IPS-20b (cell line): ENCODE measurements around the gene SENP1.

Experiments used
- H3K27ac ChIP-seq: one replicate; pipeline ENCODE4 v1.5.1; 2013; ENCODE audit warnings: low read length
- H3K27me3 ChIP-seq: 2 replicates; pipeline ENCODE4 v1.6.1; 2013; ENCODE audit warnings: mild to moderate bottlenecking, low read length, inconsistent platforms; ENCODE audit not compliant: insufficient read depth
- H3K36me3 ChIP-seq: 2 replicates; pipeline ENCODE4 v1.6.1; 2013; ENCODE audit warnings: low read depth, mild to moderate bottlenecking, inconsistent platforms, low read length, moderate library complexity; ENCODE audit not compliant: insufficient read depth
- H3K4me1 ChIP-seq: 2 replicates; pipeline ENCODE4 v1.6.1; 2013; ENCODE audit warnings: mild to moderate bottlenecking, control low read depth, inconsistent platforms, low read length, moderate library complexity; ENCODE audit not compliant: insufficient read depth
- H3K4me3 ChIP-seq: 2 replicates; pipeline ENCODE4 v1.5.1; 2013; ENCODE audit warnings: mild to moderate bottlenecking, low read length, inconsistent platforms
- H3K9ac ChIP-seq: 2 replicates; pipeline ENCODE4 v1.6.1; 2013; ENCODE audit warnings: low read depth, mild to moderate bottlenecking, inconsistent platforms, low read length, moderate library complexity
- H3K9me3 ChIP-seq: 2 replicates; pipeline ENCODE4 v1.6.1; 2013; ENCODE audit warnings: mild to moderate bottlenecking, low read depth, low read length, inconsistent platforms; ENCODE audit not compliant: insufficient read depth

The SENP1 gene

DNA sequence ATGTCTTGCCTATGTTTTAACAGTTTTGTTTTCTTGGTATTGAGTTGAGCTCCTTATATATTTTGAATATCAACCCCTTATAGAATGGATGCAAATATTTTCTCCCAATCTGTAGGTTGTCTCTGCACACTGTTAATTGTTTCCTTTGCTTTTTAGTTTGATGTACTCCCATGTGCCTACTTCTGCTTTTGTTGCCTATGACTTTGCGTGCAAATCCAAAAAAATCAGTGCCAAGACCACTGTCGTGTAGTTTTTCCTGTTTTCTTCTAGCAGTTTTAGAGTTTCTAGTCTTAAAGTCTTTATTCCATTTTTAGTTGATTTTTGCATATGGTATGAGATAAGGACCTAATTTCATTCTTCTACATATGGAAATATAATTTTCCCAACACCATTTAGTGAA, 28.8 kb downstream of the SENP1 start:
- no peaks in the 10 kb centered on the region for H3K27me3 ChIP-seq
- no peak overlapping the region for H3K27ac ChIP-seq
- no peaks in the 10 kb centered on the region for H3K9me3 ChIP-seq
- no peak overlapping the region for H3K9ac ChIP-seq
- H3K36me3 ChIP-seq: peaks cover 42% of the 10 kb centered on the region
- H3K4me3 ChIP-seq: no peak overlapping the region
- H3K4me1 ChIP-seq: no peaks in the 10 kb centered on the region

- Histone ChIP-seq H3K36me3 (peaks cover 41% of the 10 kb centered on the region), H3K4me3 (no peak overlapping the region), H3K27ac (no peak overlapping the region), H3K4me1 (no peaks in the 10 kb centered on the region), H3K27me3 (no peaks in the 10 kb centered on the region), H3K9ac (no peak overlapping the region), H3K9me3 (no peaks in the 10 kb centered on the region)
These were observed 30.0 kb downstream of the SENP1 start for GRCh38 chr12:48075832-48076231.

DNA sequence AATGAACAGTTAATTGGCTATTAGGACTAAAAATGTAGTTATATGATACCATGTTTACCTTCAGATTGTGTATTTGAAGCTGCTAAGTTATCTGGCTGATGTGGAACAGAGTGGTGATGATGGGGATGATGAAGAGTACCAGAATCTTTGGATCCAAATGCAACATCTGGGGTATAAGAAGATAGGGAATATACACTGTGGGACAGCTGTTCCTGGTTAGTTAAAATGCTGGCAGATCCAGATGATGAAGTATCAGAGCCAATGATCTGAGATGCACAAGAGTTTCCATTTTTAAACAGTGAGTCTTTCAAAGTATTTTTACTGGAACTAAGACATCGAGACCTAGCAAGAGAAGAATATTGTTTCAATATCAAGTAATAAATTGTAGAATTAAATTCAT, 31.6 kb downstream of the SENP1 start:
- peaks cover 49% of the 10 kb centered on the region for H3K36me3 ChIP-seq

GRCh38 chr12:48072266-48072665, 33.6 kb downstream of the SENP1 start:
- peaks cover 50% of the 10 kb centered on the region for H3K36me3 ChIP-seq

More for the DNA sequence above, 31.6 kb downstream of the SENP1 start:
- Histone ChIP-seq H3K4me1 (no peaks in the 10 kb centered on the region), H3K27me3 (no peaks in the 10 kb centered on the region), H3K4me3 (no peak overlapping the region), H3K9ac (no peak overlapping the region), H3K9me3 (no peaks in the 10 kb centered on the region), H3K27ac (no peak overlapping the region)

DNA sequence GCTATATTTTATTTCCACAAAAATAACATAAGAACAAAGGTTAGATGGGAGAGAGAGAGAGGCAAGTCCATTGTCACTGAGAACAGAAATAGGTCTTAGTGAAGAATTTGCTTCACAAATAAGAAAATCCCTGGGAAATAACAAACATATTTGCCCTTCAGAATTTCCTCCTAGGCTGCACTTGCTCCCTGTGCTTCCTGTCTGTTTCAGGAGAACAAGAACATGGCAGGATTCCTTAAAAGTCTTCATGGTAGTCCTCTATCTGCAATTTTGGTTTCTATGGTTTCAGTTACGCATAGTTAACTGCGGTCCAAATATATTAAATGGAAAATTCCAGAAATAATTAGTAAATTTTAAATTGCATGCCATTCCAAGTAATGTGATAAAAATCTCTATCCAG, 34.1 kb downstream of the SENP1 start:
- Histone ChIP-seq H3K9ac (no peak overlapping the region), H3K27ac (no peak overlapping the region), H3K36me3 (peaks cover 55% of the 10 kb centered on the region), H3K27me3 (no peaks in the 10 kb centered on the region), H3K4me3 (no peak overlapping the region), H3K4me1 (no peaks in the 10 kb centered on the region), H3K9me3 (no peaks in the 10 kb centered on the region)

More at GRCh38 chr12:48072266-48072665, 33.6 kb downstream of the SENP1 start:
- Histone ChIP-seq H3K4me1 (no peaks in the 10 kb centered on the region), H3K27me3 (no peaks in the 10 kb centered on the region), H3K9me3 (no peaks in the 10 kb centered on the region), H3K9ac (no peak overlapping the region), H3K27ac (no peak overlapping the region), H3K4me3 (no peak overlapping the region)

DNA sequence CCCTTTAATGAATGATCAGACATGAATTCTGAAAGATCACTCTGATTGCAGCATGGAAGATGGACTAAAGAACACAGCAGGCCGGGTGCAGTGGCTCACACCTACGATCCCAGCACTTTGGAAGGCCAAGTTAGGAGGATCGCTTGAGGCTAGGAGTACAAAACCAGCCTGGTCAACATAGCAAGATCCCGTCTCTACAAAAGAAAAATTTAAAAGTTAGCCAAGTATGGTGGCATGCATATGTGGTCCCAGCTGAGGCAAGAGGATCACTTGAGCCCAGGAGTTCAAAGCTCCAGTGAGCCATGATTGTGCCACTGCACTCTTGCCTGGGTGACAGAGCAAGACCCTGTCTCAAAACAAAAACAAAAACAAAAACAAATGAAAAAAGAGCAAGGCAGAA, 35.1 kb downstream of the SENP1 start:
- no peaks in the 10 kb centered on the region for H3K4me1 ChIP-seq
- H3K9me3 ChIP-seq: no peaks in the 10 kb centered on the region
- H3K27ac ChIP-seq: no peak overlapping the region
- H3K27me3 ChIP-seq: no peaks in the 10 kb centered on the region
- H3K4me3 ChIP-seq: no peak overlapping the region
- peaks cover 65% of the 10 kb centered on the region for H3K36me3 ChIP-seq
- H3K9ac ChIP-seq: no peak overlapping the region

- Histone ChIP-seq H3K9ac (no peak overlapping the region), H3K4me1 (no peaks in the 10 kb centered on the region), H3K27ac (no peak overlapping the region), H3K9me3 (no peaks in the 10 kb centered on the region), H3K4me3 (no peak overlapping the region), H3K36me3 (peaks cover 72% of the 10 kb centered on the region), H3K27me3 (no peaks in the 10 kb centered on the region)
These were observed 35.8 kb downstream of the SENP1 start for GRCh38 chr12:48070033-48070432.

DNA sequence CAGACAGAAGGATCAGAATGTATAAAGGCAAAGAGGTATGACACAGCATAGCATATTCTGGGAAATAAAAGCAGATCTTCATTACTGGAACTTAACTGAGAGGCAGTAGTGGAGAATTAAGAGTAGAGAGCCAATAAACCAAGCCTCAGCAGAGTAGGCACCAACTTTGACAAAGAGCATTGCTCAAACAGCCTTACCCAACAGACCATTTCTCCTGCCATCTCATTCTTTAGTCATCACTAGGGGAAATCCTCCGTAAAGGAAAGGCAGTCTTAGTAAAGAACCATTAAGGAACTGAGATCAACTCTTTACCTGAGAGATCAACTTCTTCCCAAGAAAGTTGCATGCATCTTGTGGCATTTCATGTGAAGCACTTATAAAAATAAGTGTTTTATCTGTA, 36.6 kb downstream of the SENP1 start:
- H3K4me3 ChIP-seq: no peak overlapping the region
- peaks cover 72% of the 10 kb centered on the region for H3K36me3 ChIP-seq

DNA sequence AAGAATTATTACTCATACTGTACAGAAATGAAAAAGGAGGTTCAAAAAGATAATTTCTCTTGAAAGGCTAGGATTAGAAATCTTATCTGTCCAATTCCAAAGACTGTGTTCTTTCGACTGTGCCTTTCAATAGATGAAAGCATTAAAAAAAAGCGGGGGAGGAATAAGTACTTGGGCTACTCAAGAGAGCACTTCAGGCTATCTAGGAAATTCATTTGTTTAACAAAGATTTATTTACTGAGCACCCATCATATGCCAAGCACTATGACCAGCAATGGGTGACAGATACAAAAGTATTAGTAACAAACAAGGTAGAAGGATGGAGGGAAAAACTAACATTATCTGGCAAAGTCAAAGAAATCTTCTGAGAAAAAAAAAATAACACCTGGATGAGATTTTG, 37.4 kb downstream of the SENP1 start:
- H3K9me3 ChIP-seq: no peaks in the 10 kb centered on the region
- no peaks in the 10 kb centered on the region for H3K4me1 ChIP-seq
- no peak overlapping the region for H3K4me3 ChIP-seq
- H3K9ac ChIP-seq: no peak overlapping the region
- peaks cover 72% of the 10 kb centered on the region for H3K36me3 ChIP-seq
- no peaks in the 10 kb centered on the region for H3K27me3 ChIP-seq
- H3K27ac ChIP-seq: no peak overlapping the region

More for the DNA sequence above, 36.6 kb downstream of the SENP1 start:
- no peaks in the 10 kb centered on the region for H3K9me3 ChIP-seq
- H3K9ac ChIP-seq: no peak overlapping the region
- H3K4me1 ChIP-seq: no peaks in the 10 kb centered on the region
- H3K27me3 ChIP-seq: no peaks in the 10 kb centered on the region
- no peak overlapping the region for H3K27ac ChIP-seq

GRCh38 chr12:48067250-48067938, 38.5 kb downstream of the SENP1 start:
- H3K36me3 ChIP-seq: peaks cover 74% of the 10 kb centered on the region
- no peaks in the 10 kb centered on the region for H3K9me3 ChIP-seq
- H3K27ac ChIP-seq: no peak overlapping the region
- H3K9ac ChIP-seq: no peak overlapping the region
- no peak overlapping the region for H3K4me3 ChIP-seq
- H3K27me3 ChIP-seq: no peaks in the 10 kb centered on the region
- no peaks in the 10 kb centered on the region for H3K4me1 ChIP-seq

DNA sequence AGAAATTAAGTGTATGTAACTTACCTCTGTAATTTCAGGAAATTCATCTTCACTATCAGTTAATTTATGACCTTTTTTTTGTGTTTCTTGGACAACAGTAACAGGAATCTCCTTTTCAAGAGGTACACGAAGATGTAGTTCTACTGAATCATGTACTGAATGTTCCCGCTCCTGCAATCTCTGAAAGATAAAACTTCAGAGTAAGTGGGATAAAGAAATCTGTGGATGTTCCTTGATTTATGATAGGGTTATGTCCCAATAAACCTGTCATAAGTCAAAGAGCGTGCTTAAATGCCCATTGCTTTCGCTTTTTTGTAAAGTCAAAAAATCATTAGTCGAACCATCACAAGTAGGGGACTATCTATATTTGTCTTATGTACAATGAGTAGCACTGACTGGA, 40.8 kb downstream of the SENP1 start:
- Histone ChIP-seq H3K36me3 (peaks cover 80% of the 10 kb centered on the region), H3K9ac (no peak overlapping the region)

GRCh38 chr12:48063530-48063929, 42.3 kb downstream of the SENP1 start:
- Histone ChIP-seq H3K27me3 (no peaks in the 10 kb centered on the region), H3K4me1 (no peaks in the 10 kb centered on the region), H3K9me3 (no peaks in the 10 kb centered on the region), H3K9ac (no peak overlapping the region), H3K4me3 (no peak overlapping the region), H3K36me3 (peaks cover 86% of the 10 kb centered on the region), H3K27ac (no peak overlapping the region)

More for the DNA sequence above, 40.8 kb downstream of the SENP1 start:
- Histone ChIP-seq H3K4me3 (no peak overlapping the region), H3K4me1 (no peaks in the 10 kb centered on the region), H3K9me3 (no peaks in the 10 kb centered on the region), H3K27me3 (no peaks in the 10 kb centered on the region), H3K27ac (no peak overlapping the region)
